ENCODE results near the gene CALHM2. TPM values are rescaled to one million over a fixed set of nuclear protein-coding genes. Genes with fewer than 3 reads are reported as not detected.
A peak's percentile ranks its signal among the peaks of the same experiment; 100 is the strongest.

Gene CALHM2
- total and polyA plus RNA-seq, 2 donors (not counting 1 experiment from before 2014, with no cell fraction given) = 35.8 to 37.2 TPM

- Histone ChIP-seq H3K9me3 (ENCODE audit: control insufficient read depth, insufficient read depth, low read depth, low read length) (no peaks in the 10 kb centered on the region), H3K4me1 (ENCODE audit: control insufficient read depth, extremely low read depth, insufficient read depth, low read length) (peaks cover 2% of the 10 kb centered on the region), H2AFZ (ENCODE audit: low read length) (no peak overlapping the region), H3K36me3 (ENCODE audit: control insufficient read depth, insufficient read depth, low read length) (no peaks in the 10 kb centered on the region), H3K79me2 (ENCODE audit: control insufficient read depth, insufficient read depth, low read length) (no peaks in the 10 kb centered on the region), H3K27me3 (ENCODE audit: control insufficient read depth, insufficient read depth, low read length) (no peaks in the 10 kb centered on the region), H3K9ac (ENCODE audit: insufficient read depth, low read length) (no peak overlapping the region), H3K4me3 (replicated peaks in 1 of 4; ENCODE audit: control extremely low read depth in 1 of 4, insufficient read depth in 1 of 4, low read depth in 3 of 4, low read length in 4 of 4) (no peak overlapping the region), H4K20me1 (ENCODE audit: control insufficient read depth, extremely low read depth, insufficient read depth, low read length) (no peaks in the 10 kb centered on the region), H3K4me2 (ENCODE audit: extremely low read depth, insufficient read depth, low read length) (no peak overlapping the region), H3K27ac (ENCODE audit: insufficient read depth, low read length) (no peak overlapping the region)
- no peak for TF ChIP-seq CTCF (conservative IDR thresholded peaks at IDR 0.05 in 1 of 2, IDR thresholded peaks at IDR 0.05 in 1 of 2; ENCODE audit: low read depth in 1 of 2, low read length in 2 of 2)
- no peak for DNase-seq (ENCODE audit: low read depth in 2 of 2)
Observed at GRCh38 chr10:103469201-103469600, 17.0 kb upstream of the CALHM2 start.

- Histone ChIP-seq H3K79me2 (ENCODE audit: control insufficient read depth, insufficient read depth, low read length) (no peaks in the 10 kb centered on the region), H3K9ac (ENCODE audit: insufficient read depth, low read length) (no peak overlapping the region), H3K27me3 (ENCODE audit: control insufficient read depth, insufficient read depth, low read length) (no peaks in the 10 kb centered on the region), H3K4me1 (ENCODE audit: control insufficient read depth, extremely low read depth, insufficient read depth, low read length) (peaks cover 2% of the 10 kb centered on the region), H2AFZ (ENCODE audit: low read length) (no peak overlapping the region), H3K9me3 (ENCODE audit: control insufficient read depth, insufficient read depth, low read depth, low read length) (no peaks in the 10 kb centered on the region), H3K36me3 (ENCODE audit: control insufficient read depth, insufficient read depth, low read length) (no peaks in the 10 kb centered on the region), H4K20me1 (ENCODE audit: control insufficient read depth, extremely low read depth, insufficient read depth, low read length) (no peaks in the 10 kb centered on the region), H3K27ac (ENCODE audit: insufficient read depth, low read length) (no peak overlapping the region), H3K4me3 (replicated peaks in 1 of 4; ENCODE audit: control extremely low read depth in 1 of 4, insufficient read depth in 1 of 4, low read depth in 3 of 4, low read length in 4 of 4) (no peak overlapping the region), H3K4me2 (ENCODE audit: extremely low read depth, insufficient read depth, low read length) (no peak overlapping the region)
- TF ChIP-seq EZH2 (IDR thresholded peaks at IDR 0.05; ENCODE audit: low read length, missing control alignments) (no peak), CTCF (conservative IDR thresholded peaks at IDR 0.05 in 1 of 2, IDR thresholded peaks at IDR 0.05 in 1 of 2; ENCODE audit: low read depth in 1 of 2, low read length in 2 of 2) (no peak)
- no peak for DNase-seq (ENCODE audit: low read depth in 2 of 2)
Observed at GRCh38 chr10:103467406-103467805, 15.2 kb upstream of the CALHM2 start.

GRCh38 chr10:103466734-103467133 is 14.6 kb upstream of the CALHM2 start:
- Histone ChIP-seq H3K4me1 (ENCODE audit: control insufficient read depth, extremely low read depth, insufficient read depth, low read length) (peaks cover 2% of the 10 kb centered on the region), H3K9me3 (ENCODE audit: control insufficient read depth, insufficient read depth, low read depth, low read length) (no peaks in the 10 kb centered on the region), H4K20me1 (ENCODE audit: control insufficient read depth, extremely low read depth, insufficient read depth, low read length) (no peaks in the 10 kb centered on the region), H3K4me2 (ENCODE audit: extremely low read depth, insufficient read depth, low read length) (no peak overlapping the region), H3K27ac (ENCODE audit: insufficient read depth, low read length) (no peak overlapping the region), H3K27me3 (ENCODE audit: control insufficient read depth, insufficient read depth, low read length) (no peaks in the 10 kb centered on the region), H3K36me3 (ENCODE audit: control insufficient read depth, insufficient read depth, low read length) (no peaks in the 10 kb centered on the region), H3K9ac (ENCODE audit: insufficient read depth, low read length) (no peak overlapping the region), H3K4me3 (replicated peaks in 1 of 4; ENCODE audit: control extremely low read depth in 1 of 4, insufficient read depth in 1 of 4, low read depth in 3 of 4, low read length in 4 of 4) (no peak overlapping the region), H3K79me2 (ENCODE audit: control insufficient read depth, insufficient read depth, low read length) (no peaks in the 10 kb centered on the region), H2AFZ (ENCODE audit: low read length) (no peak overlapping the region)
- TF ChIP-seq CTCF (conservative IDR thresholded peaks at IDR 0.05 in 1 of 2, IDR thresholded peaks at IDR 0.05 in 1 of 2; ENCODE audit: low read depth in 1 of 2, low read length in 2 of 2) = no peak
- TF ChIP-seq EZH2 (IDR thresholded peaks at IDR 0.05; ENCODE audit: low read length, missing control alignments) = no peak
- peak in 1 of 2 donors; percentile 42 for DNase-seq (ENCODE audit: low read depth in 2 of 2)

All from fibroblast of lung (primary cell).